Suppressor macrophage treated with lipopolysaccharide for 1 hour (primary cell): ENCODE data around the gene MRPS18A.
A peak's percentile ranks its signal among the peaks of the same experiment; 100 is the strongest.

Source experiments
- DNase-seq, 3 donors: peaks; one replicate each; pipeline ENCODE4 v3.0.0-alpha.2; 2020 to 2022

Gene MRPS18A

GRCh38 chr6:43630980-43631619 is 56.5 kb downstream of the MRPS18A start:
- no peak for DNase-seq

- DNase-seq, result peak; percentile 98 to 99 (median 98)
Measured at GRCh38 chr6:43629505-43630300, 57.9 kb downstream of the MRPS18A start.

GRCh38 chr6:43629104-43629504 is 58.5 kb downstream of the MRPS18A start, which contains the start of gene GTPBP2:
Gene GTPBP2, minus strand, starts transcription at chr6:43629264. Its CDS starts 102 bp downstream, at chr6:43629162.
- DNase-seq, result peak; percentile 99 to 100 (median 100)

GRCh38 chr6:43628393-43629103 is 59.0 kb downstream of the MRPS18A start:
- peak; percentile 33 to 52 (median 35) for DNase-seq

- DNase-seq, result peak; percentile 95 to 99 (median 98)
Measured at GRCh38 chr6:43627008-43627825, 60.4 kb downstream of the MRPS18A start.

GRCh38 chr6:43625393-43625992 is 62.1 kb downstream of the MRPS18A start:
- no peak for DNase-seq

GRCh38 chr6:43624786-43625288 is 62.8 kb downstream of the MRPS18A start:
- DNase-seq, result no peak

- DNase-seq, result no peak
Measured at GRCh38 chr6:43623880-43624785, 63.5 kb downstream of the MRPS18A start.

- no peak for DNase-seq
Measured at GRCh38 chr6:43622541-43622940, 65.0 kb downstream of the MRPS18A start.

- DNase-seq, result no peak
Measured at GRCh38 chr6:43621836-43622180, 65.8 kb downstream of the MRPS18A start.
